Measurements from ENCODE around the gene CDH23.

CDH23 gene

GRCh38 chr10:71767420-71768035 lies 370.8 kb downstream of the CDH23 start:
- no peak for DNase-seq

DNA sequence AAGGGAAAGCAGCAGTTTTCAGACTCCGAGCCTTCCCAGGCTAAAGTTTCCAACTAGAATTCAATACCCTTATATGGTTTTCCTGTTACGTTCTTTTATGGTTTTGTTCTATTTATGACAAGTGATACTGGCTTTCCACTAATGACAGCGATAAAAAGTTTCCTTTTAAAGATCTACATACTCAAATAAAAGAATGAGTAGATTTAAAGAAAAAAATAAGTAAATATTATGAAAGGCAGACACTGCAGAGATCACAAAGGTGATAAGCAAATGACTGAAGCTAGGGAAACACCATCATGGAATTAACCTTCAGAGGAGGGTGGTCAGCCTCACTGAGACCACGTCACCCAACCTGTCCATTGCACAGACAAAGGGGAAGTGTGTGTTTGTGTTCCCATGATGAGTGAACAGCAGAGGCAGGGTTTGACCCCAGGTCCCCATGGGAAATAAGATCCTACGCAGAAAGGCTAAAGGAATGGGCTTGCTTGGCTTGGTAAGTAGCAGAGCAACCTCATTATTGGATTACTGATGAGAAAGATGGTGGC lies 372.6 kb downstream of the CDH23 start:
- DNase-seq: no peak

GRCh38 chr10:71770255-71770654 lies 373.5 kb downstream of the CDH23 start:
- DNase-seq: no peak

DNA sequence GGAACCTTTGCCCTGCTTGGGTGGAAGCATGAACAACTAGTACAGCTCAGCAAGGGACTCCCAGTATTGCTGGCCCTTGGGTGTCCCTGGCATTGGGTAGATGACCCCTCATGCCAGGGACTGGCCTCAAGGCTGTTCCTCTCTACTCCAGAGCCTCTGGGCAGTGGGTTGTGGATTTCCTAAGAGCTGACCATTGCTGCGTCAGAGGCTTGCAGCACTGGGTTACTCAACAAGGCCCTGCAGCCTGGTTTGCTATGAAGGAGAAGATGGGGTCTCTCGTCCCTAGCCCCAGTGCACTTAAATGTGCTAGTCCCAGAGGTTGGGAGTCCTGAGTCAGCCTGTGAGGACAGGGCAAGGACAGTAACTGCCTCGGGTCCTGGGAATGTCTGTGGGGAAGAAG lies 374.1 kb downstream of the CDH23 start:
- DNase-seq: no peak

DNA sequence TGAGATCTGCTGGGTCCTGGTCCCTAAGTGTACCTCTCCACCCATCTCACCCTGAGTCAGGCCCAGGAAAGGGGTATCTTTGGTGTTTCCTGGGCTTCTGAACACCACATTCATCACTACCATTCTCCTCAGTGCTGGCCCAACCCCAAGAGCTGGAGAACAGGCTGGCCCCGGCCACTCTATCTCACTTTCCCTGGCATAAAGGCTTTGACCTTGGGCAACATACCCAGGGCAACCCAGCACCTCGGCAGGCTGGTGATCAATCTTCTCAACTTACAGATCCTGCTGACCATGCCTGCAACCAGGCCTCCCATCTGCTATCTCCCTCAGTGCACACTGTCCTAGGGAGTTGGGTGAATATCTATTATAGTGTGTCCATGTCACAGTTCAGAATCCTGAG lies 374.5 kb downstream of the CDH23 start:
- DNase-seq: no peak

DNA sequence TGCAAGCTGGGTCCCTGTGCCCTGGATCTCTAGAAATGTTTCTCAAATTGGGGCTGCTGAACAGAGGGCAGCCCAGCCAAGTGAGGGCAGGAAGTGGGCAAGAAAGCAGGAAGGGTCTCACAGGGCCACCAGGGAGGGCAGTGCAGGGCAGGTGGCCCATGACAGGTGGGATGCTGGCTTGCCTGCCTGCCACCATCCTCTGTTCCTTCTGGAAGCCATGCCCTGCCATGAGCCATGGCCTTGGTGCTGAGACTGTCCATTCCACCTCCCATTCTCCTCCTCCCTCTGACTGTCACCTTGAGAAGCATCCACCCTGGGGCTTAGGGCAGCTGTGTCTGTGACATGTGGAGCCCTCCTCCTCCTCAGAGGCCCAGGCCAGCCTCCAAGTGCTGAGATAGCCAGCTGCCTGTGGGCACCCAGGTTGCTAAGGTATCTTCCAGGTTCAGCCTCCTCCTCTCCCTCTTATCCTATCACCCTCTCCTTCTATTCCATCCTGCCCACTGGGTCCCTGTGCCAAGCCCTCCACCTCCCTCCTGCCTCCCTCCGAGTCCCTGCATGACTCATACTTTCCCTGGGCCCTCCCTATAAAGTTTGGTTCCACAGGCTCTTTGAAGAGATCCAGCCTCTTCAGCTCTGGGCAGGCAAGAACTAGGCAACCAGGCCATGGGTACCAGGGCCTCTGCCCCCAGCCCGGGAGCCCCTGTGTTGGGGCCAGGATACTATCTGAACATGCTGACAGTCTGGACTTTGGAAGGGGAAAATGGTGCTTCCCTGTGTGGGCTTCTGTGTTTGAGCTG lies 375.3 kb downstream of the CDH23 start:
- no peak for DNase-seq

DNA sequence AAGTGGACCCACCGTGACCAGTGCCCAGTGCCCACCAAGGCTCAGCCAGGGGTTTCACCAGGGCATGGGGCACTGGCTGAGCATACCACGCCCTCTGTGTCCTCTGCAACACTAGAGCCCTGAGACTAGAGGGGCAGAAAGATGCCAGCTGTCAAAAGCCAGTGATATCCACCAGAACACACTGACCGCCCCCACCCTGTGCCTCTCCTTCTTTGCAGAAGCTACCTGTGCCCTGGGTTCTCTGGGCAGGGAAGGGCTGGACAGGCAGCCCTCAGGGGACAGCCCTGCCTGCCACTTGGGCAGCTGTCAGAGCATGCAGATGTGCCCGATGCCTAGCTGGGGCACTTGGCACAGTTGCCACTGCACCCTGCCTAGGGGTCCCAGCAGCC lies 376.1 kb downstream of the CDH23 start:
- no peak for DNase-seq

DNA sequence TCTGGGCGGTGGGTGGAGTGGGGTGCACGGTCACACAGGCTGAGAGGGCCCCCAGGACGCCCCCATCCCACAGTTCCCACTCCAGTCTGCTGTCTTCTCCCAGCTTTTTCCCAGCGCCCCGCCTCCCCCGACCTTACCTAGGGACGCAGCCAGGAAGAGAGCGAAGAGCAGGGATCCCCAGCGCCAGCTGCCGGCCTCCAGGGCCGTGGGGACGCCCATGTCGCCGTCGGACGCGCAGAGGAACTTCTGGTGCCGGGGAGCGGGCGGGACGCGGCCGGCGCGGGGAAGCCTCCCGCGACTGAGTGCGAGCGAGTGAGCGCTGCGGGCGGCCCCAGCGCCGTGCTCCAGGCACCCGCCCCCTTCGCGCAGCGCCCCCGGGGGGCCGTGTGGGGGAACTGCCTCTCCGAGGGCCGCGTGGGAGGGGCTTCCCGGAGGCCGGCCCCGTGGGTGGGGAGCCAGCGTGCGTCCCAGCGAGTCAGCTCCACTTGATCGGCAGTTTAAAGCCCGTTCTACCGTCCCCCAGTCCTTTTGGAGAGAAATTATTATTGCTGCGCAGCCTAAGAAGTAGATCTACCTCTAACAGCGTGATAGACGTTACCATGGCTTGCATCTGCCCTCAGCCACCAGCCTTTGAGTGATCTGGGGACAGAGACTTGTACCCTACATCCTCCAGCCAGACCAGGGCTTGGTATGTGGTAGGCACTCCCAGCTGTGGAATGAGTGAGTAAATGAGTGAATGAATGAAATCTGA lies 376.7 kb downstream of the CDH23 start, which contains the start of gene VSIR:
TSS of gene VSIR (minus strand) at position 300 of the 751 bp plus-strand sequence. CDS start at position 219, 81 bp downstream.
- DNase-seq: no peak

GRCh38 chr10:71774916-71775702 lies 378.4 kb downstream of the CDH23 start:
- no peak for DNase-seq

GRCh38 chr10:71776481-71776925 lies 379.8 kb downstream of the CDH23 start:
- no peak for DNase-seq

DNA sequence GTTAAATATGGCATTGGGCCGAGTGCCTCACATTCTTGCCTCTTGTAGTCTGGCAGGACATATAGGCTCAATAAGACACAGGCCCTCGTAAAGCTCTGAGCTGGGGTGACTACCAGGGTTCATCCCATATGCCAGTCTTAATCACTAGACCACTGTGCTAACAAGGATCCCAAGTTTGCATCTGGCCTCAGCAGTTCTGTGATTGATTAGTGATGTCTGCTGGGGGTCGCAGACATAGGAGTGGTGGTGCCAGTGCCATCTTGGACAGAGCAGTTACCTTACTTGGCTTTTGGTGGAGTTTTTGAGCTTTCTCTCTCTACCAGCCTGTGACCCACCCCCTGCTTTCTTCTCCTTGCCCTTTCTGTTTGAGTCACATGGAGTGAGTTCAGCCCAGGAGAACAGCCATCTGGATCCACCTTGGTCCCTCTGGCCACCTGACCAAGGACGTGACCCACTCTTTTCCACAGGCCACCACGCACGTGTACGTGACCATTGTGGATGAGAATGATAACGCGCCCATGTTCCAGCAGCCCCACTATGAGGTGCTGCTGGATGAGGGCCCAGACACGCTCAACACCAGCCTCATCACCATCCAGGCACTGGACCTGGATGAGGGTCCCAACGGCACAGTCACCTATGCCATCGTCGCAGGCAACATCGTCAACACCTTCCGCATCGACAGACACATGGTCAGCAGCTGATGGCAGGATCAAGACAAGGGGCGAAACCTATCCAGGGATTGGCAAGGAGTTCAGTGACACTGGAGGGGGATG lies 380.7 kb downstream of the CDH23 start:
- no peak for DNase-seq

- no peak for DNase-seq
Observed at GRCh38 chr10:71778071-71778825, 381.5 kb downstream of the CDH23 start.

GRCh38 chr10:71779641-71780040 lies 382.9 kb downstream of the CDH23 start:
- no peak for DNase-seq

- no peak for DNase-seq
Observed at GRCh38 chr10:71780156-71780555, 383.4 kb downstream of the CDH23 start.

- no peak for DNase-seq
Observed at GRCh38 chr10:71780719-71781118, 384.0 kb downstream of the CDH23 start.

DNA sequence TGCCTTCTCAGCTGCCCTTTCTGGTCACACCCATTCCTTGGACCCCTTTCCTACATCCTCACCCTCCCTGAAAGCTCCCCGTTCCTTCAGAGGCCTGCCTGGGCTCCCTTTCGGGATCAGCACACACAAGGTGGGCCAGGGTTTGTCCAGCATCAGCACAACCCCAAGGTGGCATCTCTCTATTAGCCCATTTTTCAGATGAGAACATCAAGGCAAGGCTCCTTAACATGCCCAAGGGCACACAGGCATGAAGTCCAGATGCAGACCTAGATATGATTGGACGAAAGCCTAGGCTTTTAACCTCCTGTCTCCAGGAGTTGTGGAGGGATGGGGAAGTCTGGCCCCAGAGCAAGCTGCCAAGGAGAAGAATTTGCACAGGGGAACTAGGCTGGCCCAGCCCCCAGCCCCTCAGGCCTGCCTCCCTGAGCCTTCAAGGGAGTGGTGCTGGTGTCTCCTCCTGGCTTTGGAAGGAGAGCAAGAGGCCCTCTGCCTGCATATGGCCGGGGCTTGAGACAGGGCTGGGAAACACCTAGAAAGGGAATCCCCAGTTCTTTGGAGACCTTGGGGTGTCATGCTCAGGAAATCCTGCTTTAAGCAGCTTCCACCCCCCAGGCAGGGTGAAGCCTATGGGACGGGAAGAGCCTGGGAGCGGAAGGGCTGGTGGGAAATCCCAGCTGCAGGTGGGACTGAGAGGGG lies 385.6 kb downstream of the CDH23 start:
- no peak for DNase-seq

- DNase-seq: no peak
Observed at GRCh38 chr10:71782917-71783490, 386.3 kb downstream of the CDH23 start.

- DNase-seq: no peak
Observed at GRCh38 chr10:71783917-71784678, 387.4 kb downstream of the CDH23 start.

DNA sequence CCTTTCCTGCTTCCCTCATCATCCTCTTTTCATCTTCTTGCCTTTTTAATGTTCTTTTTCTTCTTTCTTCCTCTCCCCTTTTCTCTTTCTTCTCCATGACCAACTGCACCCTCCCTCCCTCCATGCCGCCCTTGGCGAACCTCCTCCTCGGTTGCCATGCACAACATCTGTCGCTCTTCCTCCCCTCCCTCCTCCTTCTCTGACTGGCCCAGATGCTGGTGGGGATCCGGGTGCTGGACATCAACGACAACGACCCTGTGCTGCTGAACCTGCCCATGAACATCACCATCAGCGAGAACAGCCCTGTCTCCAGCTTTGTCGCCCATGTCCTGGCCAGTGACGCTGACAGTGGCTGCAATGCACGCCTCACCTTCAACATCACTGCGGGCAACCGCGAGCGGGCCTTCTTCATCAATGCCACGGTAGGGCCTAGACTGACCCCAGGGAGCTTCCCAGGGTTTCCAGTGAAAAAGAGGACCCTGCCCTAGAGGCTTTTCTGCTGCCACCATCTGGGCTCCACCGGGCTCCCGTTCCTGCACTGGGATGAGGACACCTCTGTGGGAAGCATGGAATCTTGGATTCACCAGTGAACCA lies 388.1 kb downstream of the CDH23 start:
- DNase-seq: no peak

All from NCI-H524 treated with DMSO at 0.1 percent for 48 hours (cell line).